IMR-90 (cell line): ENCODE data around the gene HMCN1. TPM values are rescaled to one million over a fixed set of nuclear protein-coding genes. Genes with fewer than 3 reads are reported as not detected.

Source experiments
- ATAC-seq: fragments of 200-7000 bp; cut with Tn5 transposase; 2 replicates; pipeline ENCODE4 v1.9.1; 2020; ENCODE audit warnings: low read depth, mild to moderate bottlenecking, moderate library complexity
- BruUV-seq: library from RNA; stranded (reverse); fragments of 400-500 nt; replicated peaks from 2 replicates; lab custom pipeline; 2021; lab: Mats Ljungman, UMichigan
- CTCF ChIA-PET: fragments of 300-600 bp; formaldehyde crosslinking; extraction: SDS; loops from one replicate; lab custom pipeline; 2021; ENCODE audit warnings: antibody characterized with exemption; lab: Yijun Ruan, JAX
- POLR2A ChIA-PET: fragments of 300-600 bp; sonication (Branson Sonifier 250); formaldehyde crosslinking; loops from one replicate; lab custom pipeline; 2022; ENCODE audit warnings: antibody characterized with exemption; ENCODE audit not compliant: unreplicated experiment; lab: Charles Lee
- DNase-seq: peaks from one replicate; pipeline ENCODE4 v3.0.0; 2013
- H2AFZ ChIP-seq: replicated peaks from 2 replicates; pipeline ENCODE3; 2013; ENCODE audit warnings: low read length, mild to moderate bottlenecking; ENCODE audit not compliant: poor library complexity
- H2AK5ac ChIP-seq: 2 replicates; pipeline ENCODE4 v1.6.1; 2013; ENCODE audit warnings: low read depth, low read length, inconsistent platforms
- H2AK9ac ChIP-seq: replicated peaks from 2 replicates; pipeline ENCODE3; 2013; ENCODE audit warnings: mild to moderate bottlenecking, low read depth, low read length, moderate library complexity; ENCODE audit not compliant: poor library complexity
- H2BK120ac ChIP-seq: 2 replicates; pipeline ENCODE4 v1.6.1; 2013; ENCODE audit warnings: low read depth, low read length, inconsistent platforms
- H2BK15ac ChIP-seq: 3 replicates; pipeline ENCODE4 v1.6.1; 2013; ENCODE audit warnings: low read depth, low read length, inconsistent platforms
- H2BK20ac ChIP-seq: 2 replicates; pipeline ENCODE4 v1.6.1; 2013; ENCODE audit warnings: low read depth, mild to moderate bottlenecking, inconsistent platforms, low read length, moderate library complexity
- H2BK5ac ChIP-seq: 2 replicates; pipeline ENCODE4 v1.6.1; 2013; ENCODE audit warnings: mild to moderate bottlenecking, low read depth, low read length, inconsistent platforms; ENCODE audit not compliant: poor library complexity, severe bottlenecking
- H3K14ac ChIP-seq: replicated peaks from 2 replicates; pipeline ENCODE4 v1.6.1; 2013; ENCODE audit warnings: low read depth, low read length, inconsistent platforms
- H3K18ac ChIP-seq: 2 replicates; pipeline ENCODE4 v1.6.1; 2013; ENCODE audit warnings: low read depth, low read length, control low read depth
- H3K23ac ChIP-seq: 2 replicates; pipeline ENCODE4 v1.6.1; 2013; ENCODE audit warnings: low read depth, low read length, inconsistent platforms
- H3K27ac ChIP-seq: 2 replicates; pipeline ENCODE4 v1.5.1; 2013; ENCODE audit warnings: mild to moderate bottlenecking, control low read depth, low read length; ENCODE audit not compliant: insufficient read depth
- H3K27me3 ChIP-seq: 2 replicates; pipeline ENCODE4 v1.6.1; 2013; ENCODE audit warnings: low read length; ENCODE audit not compliant: control insufficient read depth, insufficient read depth
- H3K36me3 ChIP-seq: 2 replicates; pipeline ENCODE4 v1.6.1; 2013; ENCODE audit warnings: low read length, mixed read lengths; ENCODE audit not compliant: control insufficient read depth, insufficient read depth
- H3K4ac ChIP-seq: 2 replicates; pipeline ENCODE4 v1.6.1; 2013; ENCODE audit warnings: low read depth, low read length, inconsistent platforms
- H3K4me1 ChIP-seq: 2 replicates; pipeline ENCODE4 v1.6.1; 2013; ENCODE audit warnings: low read length, mixed read lengths; ENCODE audit not compliant: control insufficient read depth, insufficient read depth
- H3K4me2 ChIP-seq: 2 replicates; pipeline ENCODE4 v1.6.1; 2013; ENCODE audit warnings: low read depth, mild to moderate bottlenecking, control low read depth, low read length, moderate library complexity
- H3K4me3 ChIP-seq: 2 replicates; pipeline ENCODE4 v1.5.1; 2013; ENCODE audit warnings: low read depth, mild to moderate bottlenecking, control low read depth, low read length, moderate library complexity; ENCODE audit not compliant: insufficient read depth
- H3K56ac ChIP-seq: 2 replicates; pipeline ENCODE4 v1.6.1; 2013; ENCODE audit warnings: low read length, inconsistent platforms; ENCODE audit not compliant: insufficient read depth; ENCODE audit errors: extremely low read depth
- H3K79me1 ChIP-seq, 2 experiments: 2 replicates each; pipeline ENCODE4 v1.6.1; 2013; ENCODE audit warnings: low read length in 2 of 2, inconsistent platforms in 1 of 2, low read depth in 1 of 2
- H3K9ac ChIP-seq: 2 replicates; pipeline ENCODE4 v1.6.1; 2013; ENCODE audit warnings: low read depth, low read length, control low read depth
- H3K9me1 ChIP-seq: 2 replicates; pipeline ENCODE4 v1.6.1; 2013; ENCODE audit warnings: low read length, inconsistent platforms; ENCODE audit not compliant: insufficient read depth
- H3K9me3 ChIP-seq: 2 replicates; pipeline ENCODE4 v1.6.1; 2013; ENCODE audit warnings: low read length; ENCODE audit not compliant: control insufficient read depth, insufficient read depth
- H4K20me1 ChIP-seq: 2 replicates; pipeline ENCODE4 v1.6.1; 2013; ENCODE audit warnings: low read length, inconsistent platforms; ENCODE audit not compliant: insufficient read depth
- H4K5ac ChIP-seq: 2 replicates; pipeline ENCODE4 v1.6.1; 2013; ENCODE audit warnings: mild to moderate bottlenecking, low read depth, low read length, control low read depth
- H4K8ac ChIP-seq, 2 experiments: 2 replicates each; pipeline ENCODE4 v1.6.1; 2013; ENCODE audit warnings: low read depth in 2 of 2, low read length in 2 of 2, control low read depth in 1 of 2, inconsistent platforms in 1 of 2
- H4K91ac ChIP-seq: 2 replicates; pipeline ENCODE4 v1.6.1; 2013; ENCODE audit warnings: low read depth, low read length, inconsistent platforms; ENCODE audit not compliant: insufficient read depth
- BHLHE40 ChIP-seq: fragments of 150-350 bp; IDR thresholded peaks from 2 replicates; pipeline ENCODE4 v1.6.1; 2016; ENCODE audit warnings: mild to moderate bottlenecking, low read depth, low read length
- CEBPB ChIP-seq: IDR thresholded peaks from 2 replicates; pipeline ENCODE4 v1.6.1; 2012; ENCODE audit warnings: low read depth, low read length, improper control_type of control experiment
- CHD1 ChIP-seq: IDR thresholded peaks from 2 replicates; pipeline ENCODE4 v1.6.1; 2012; ENCODE audit warnings: low read depth, low read length, improper control_type of control experiment
- NFE2L2 ChIP-seq: fragments of 150-350 bp; IDR thresholded peaks from 2 replicates; pipeline ENCODE4 v1.6.1; 2016; ENCODE audit warnings: low read depth, mild to moderate bottlenecking, low read length
- POLR2A ChIP-seq: IDR thresholded peaks from 2 replicates; pipeline ENCODE4 v1.6.1; 2012; ENCODE audit warnings: mild to moderate bottlenecking, low read depth, low read length
- RCOR1 ChIP-seq: IDR thresholded peaks from 2 replicates; pipeline ENCODE4 v1.6.1; 2012; ENCODE audit warnings: mild to moderate bottlenecking, low read length, improper control_type of control experiment; ENCODE audit not compliant: insufficient replicate concordance
- RFX5 ChIP-seq: IDR thresholded peaks from 2 replicates; pipeline ENCODE4 v1.8.0; 2012; ENCODE audit warnings: low read depth, mild to moderate bottlenecking, low read length, moderate library complexity
- dilution Hi-C: fragments of 300-500 bp; cut with HindIII; formaldehyde crosslinking; loops from one replicate; pipeline ENCODE4 v1.14.3; 2018; ENCODE audit warnings: low sequenced_read_pairs; ENCODE audit not compliant: unreplicated experiment
- in situ Hi-C: fragments of 300-500 bp; cut with MboI; formaldehyde crosslinking; loops from 3 replicates; pipeline ENCODE4 v1.14.3; 2019; ENCODE audit warnings: low sequenced_read_pairs, inconsistent platforms, mixed read lengths
- intact Hi-C: fragments of 100-400 bp; cut with micrococcal nuclease; formaldehyde crosslinking; loops from 2 replicates; pipeline ENCODE4 v1.10.0; 2022
- polyA plus RNA-seq, 3 experiments: library from polyadenylated mRNA; depleted of rRNA; stranded (reverse); fragments of >200 nt; gene quantifications; 2 replicates each; pipeline ENCODE4 v1.2.3, GENCODE V29; 2012; ENCODE audit warnings: low replicate concordance in 1 of 3
- total RNA-seq: library from RNA; depleted of rRNA; stranded (reverse); fragments of >200 nt; gene quantifications from 2 replicates; pipeline ENCODE4 v1.2.3, GENCODE V29; 2012
- TF ChIP-seq, protein P1 (sequence below): fragments of 150-350 bp; IDR thresholded peaks from 2 replicates; pipeline ENCODE4 v1.6.1; 2017; ENCODE audit warnings: mild to moderate bottlenecking, antibody characterized with exemption, low read length, low read depth
- TF ChIP-seq, protein P2 (sequence below): conservative IDR thresholded peaks from 2 replicates; pipeline ENCODE4 v1.5.1; 2012; ENCODE audit warnings: mild to moderate bottlenecking, low read depth, low read length, improper control_type of control experiment

The HMCN1 gene
- total and polyA plus RNA-seq, 2 of the 4 experiments (the other 2 are of a cell fraction), result 6.1 to 11.7 TPM

DNA sequence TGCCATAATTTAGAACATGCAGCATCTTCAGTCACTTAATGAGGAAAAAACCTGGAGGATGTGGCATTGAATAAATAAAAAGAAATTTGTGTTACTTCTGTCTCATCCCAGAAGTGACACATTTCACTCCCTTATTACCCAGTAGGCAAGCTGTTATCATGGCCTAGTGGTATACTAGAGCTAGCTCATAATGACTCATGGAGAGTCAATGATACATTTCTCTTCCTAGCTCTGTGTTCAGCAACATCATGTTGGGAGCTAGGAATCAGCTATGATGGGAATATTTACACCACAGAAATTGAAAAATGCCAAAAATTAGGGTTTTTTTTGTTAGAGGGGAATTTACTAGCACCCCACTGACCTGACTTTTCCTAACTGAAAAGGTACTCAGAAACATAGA lies 182.7 kb downstream of the HMCN1 start:
- no peaks in the 10 kb centered on the region for H4K20me1 ChIP-seq
- POLR2A ChIA-PET, result no interaction called here
- H4K91ac ChIP-seq, result no peak overlapping the region
- H3K9me3 ChIP-seq, result no peaks in the 10 kb centered on the region
- H3K56ac ChIP-seq, result no peak overlapping the region
- no peak overlapping the region for H2BK20ac ChIP-seq
- H3K9me1 ChIP-seq, result no peaks in the 10 kb centered on the region
- no peak overlapping the region for H4K5ac ChIP-seq
- no peaks in the 10 kb centered on the region for H3K27me3 ChIP-seq
- H3K36me3 ChIP-seq, result no peaks in the 10 kb centered on the region
- H2BK5ac ChIP-seq, result no peak overlapping the region
- no peak overlapping the region for H3K23ac ChIP-seq
- H3K27ac ChIP-seq, result no peak overlapping the region
- no peak overlapping the region for H2BK15ac ChIP-seq
- no peak overlapping the region for H2AK5ac ChIP-seq
- H2BK120ac ChIP-seq, result no peak overlapping the region
- no peak for ATAC-seq
- H4K8ac ChIP-seq, result no peak overlapping the region
- no TSS peak for BruUV-seq
- H3K14ac ChIP-seq, result no peak overlapping the region
- H3K4me3 ChIP-seq, result no peak overlapping the region
- DNase-seq, result peak; percentile 31
- H3K4me2 ChIP-seq, result no peak overlapping the region
- no peak overlapping the region for H3K4ac ChIP-seq
- H2AFZ ChIP-seq, result no peak overlapping the region
- no peak overlapping the region for H2AK9ac ChIP-seq
- TF ChIP-seq RCOR1, result no peak
- TF ChIP-seq CHD1, result no peak
- TF ChIP-seq NFE2L2, result no peak
- TF ChIP-seq, protein P1, sequence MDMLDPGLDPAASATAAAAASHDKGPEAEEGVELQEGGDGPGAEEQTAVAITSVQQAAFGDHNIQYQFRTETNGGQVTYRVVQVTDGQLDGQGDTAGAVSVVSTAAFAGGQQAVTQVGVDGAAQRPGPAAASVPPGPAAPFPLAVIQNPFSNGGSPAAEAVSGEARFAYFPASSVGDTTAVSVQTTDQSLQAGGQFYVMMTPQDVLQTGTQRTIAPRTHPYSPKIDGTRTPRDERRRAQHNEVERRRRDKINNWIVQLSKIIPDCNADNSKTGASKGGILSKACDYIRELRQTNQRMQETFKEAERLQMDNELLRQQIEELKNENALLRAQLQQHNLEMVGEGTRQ, result no peak
- no peak for TF ChIP-seq CEBPB
- no peak for TF ChIP-seq RFX5
- no peak for TF ChIP-seq POLR2A
- no peak for TF ChIP-seq BHLHE40
- TF ChIP-seq, protein P2, sequence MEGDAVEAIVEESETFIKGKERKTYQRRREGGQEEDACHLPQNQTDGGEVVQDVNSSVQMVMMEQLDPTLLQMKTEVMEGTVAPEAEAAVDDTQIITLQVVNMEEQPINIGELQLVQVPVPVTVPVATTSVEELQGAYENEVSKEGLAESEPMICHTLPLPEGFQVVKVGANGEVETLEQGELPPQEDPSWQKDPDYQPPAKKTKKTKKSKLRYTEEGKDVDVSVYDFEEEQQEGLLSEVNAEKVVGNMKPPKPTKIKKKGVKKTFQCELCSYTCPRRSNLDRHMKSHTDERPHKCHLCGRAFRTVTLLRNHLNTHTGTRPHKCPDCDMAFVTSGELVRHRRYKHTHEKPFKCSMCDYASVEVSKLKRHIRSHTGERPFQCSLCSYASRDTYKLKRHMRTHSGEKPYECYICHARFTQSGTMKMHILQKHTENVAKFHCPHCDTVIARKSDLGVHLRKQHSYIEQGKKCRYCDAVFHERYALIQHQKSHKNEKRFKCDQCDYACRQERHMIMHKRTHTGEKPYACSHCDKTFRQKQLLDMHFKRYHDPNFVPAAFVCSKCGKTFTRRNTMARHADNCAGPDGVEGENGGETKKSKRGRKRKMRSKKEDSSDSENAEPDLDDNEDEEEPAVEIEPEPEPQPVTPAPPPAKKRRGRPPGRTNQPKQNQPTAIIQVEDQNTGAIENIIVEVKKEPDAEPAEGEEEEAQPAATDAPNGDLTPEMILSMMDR, result no peak
- no peaks in the 10 kb centered on the region for H3K79me1 ChIP-seq
- CTCF ChIA-PET, result no interaction called here
- no peak overlapping the region for H3K9ac ChIP-seq
- no peaks in the 10 kb centered on the region for H3K4me1 ChIP-seq
- no peak overlapping the region for H3K18ac ChIP-seq
- intact Hi-C loops, result no loop called here
- in situ Hi-C loops, result no loop called here
- dilution Hi-C loops, result no loop called here
